ENCODE measurements around the gene CUL4B. TPM values are rescaled to one million over a fixed set of nuclear protein-coding genes. Genes with fewer than 3 reads are reported as not detected.

Gene CUL4B
- total and polyA plus RNA-seq, 11 donors: 7.5 to 28.5 (median 19.1) TPM

GRCh38 chrX:120568609-120569008 is 7.8 kb upstream of the CUL4B start:
- WGBS, 4 donors: 74 to 89% (median 83%) methylated on average over 3 of the region's 3 CpGs
- Histone ChIP-seq H3K27me3 (no peaks in the 10 kb centered on the region), H3K9me3 (peaks cover 0 to 6% (median 0%) of the 10 kb centered on the region in 12 donors), H3K36me3 (no peaks in the 10 kb centered on the region), H3K4me1 (no peaks in the 10 kb centered on the region), H3K4me3 (no peak overlapping the region), H3K27ac (no peak overlapping the region)
- DNase-seq (no peak), ATAC-seq (no peak)
- TF ChIP-seq POLR2A (IDR thresholded peaks at IDR 0.05) (no peak), CTCF (IDR thresholded peaks at IDR 0.05) (no peak)
- intact Hi-C loops (cut with DNase I): no loop called here

GRCh38 chrX:120568035-120568434 is 7.3 kb upstream of the CUL4B start:
- Histone ChIP-seq H3K36me3 (no peaks in the 10 kb centered on the region), H3K27ac (no peak overlapping the region), H3K4me1 (peaks cover 0 to under 1% (median 0%) of the 10 kb centered on the region in 12 donors), H3K27me3 (no peaks in the 10 kb centered on the region), H3K4me3 (no peak overlapping the region), H3K9me3 (peaks cover 0 to 6% (median 0%) of the 10 kb centered on the region in 12 donors)
- no peak for DNase-seq
- TF ChIP-seq POLR2A (IDR thresholded peaks at IDR 0.05): no peak
- TF ChIP-seq CTCF (IDR thresholded peaks at IDR 0.05): no peak
- no peak for ATAC-seq
- intact Hi-C loops (cut with DNase I): no loop called here

- Histone ChIP-seq H3K9me3 (peaks cover 0 to 6% (median 0%) of the 10 kb centered on the region in 12 donors), H3K4me1 (peaks cover 0 to 12% (median 6%) of the 10 kb centered on the region in 12 donors), H3K4me3 (no peak overlapping the region), H3K36me3 (no peaks in the 10 kb centered on the region), H3K27me3 (no peaks in the 10 kb centered on the region), H3K27ac (no peak overlapping the region)
- WGBS, 4 donors: 82 to 89% (median 84%) methylated on average over 3 of the region's 3 CpGs
- DNase-seq (no peak), ATAC-seq (no peak)
- TF ChIP-seq POLR2A (IDR thresholded peaks at IDR 0.05): no peak
- no peak for TF ChIP-seq CTCF (IDR thresholded peaks at IDR 0.05)
- intact Hi-C loops (cut with DNase I): no loop called here
Measured at GRCh38 chrX:120566817-120567216, 6.1 kb upstream of the CUL4B start.

- no peak overlapping the region for H3K4me3 ChIP-seq
- ATAC-seq: no peak
- 62 to 93% (median 78%) methylated on average over 1 of the region's 1 CpG for WGBS, 4 donors
- intact Hi-C loops (cut with DNase I): loop anchor here in 4 of 10 donors (5.0 kb wide), 1 partner anchor 37 kb away; the partner anchor contains the start of gene MCTS1 (in 4 of the 4)
- H3K9me3 ChIP-seq: no peaks in the 10 kb centered on the region
- DNase-seq: no peak
- TF ChIP-seq POLR2A (IDR thresholded peaks at IDR 0.05) (no peak), CTCF (IDR thresholded peaks at IDR 0.05) (no peak)
- H3K4me1 ChIP-seq: peaks cover 0 to 13% (median 6%) of the 10 kb centered on the region in 12 donors
- no peaks in the 10 kb centered on the region for H3K36me3 ChIP-seq
- H3K27ac ChIP-seq: no peak overlapping the region
- no peaks in the 10 kb centered on the region for H3K27me3 ChIP-seq
Measured at GRCh38 chrX:120564925-120565324, 4.2 kb upstream of the CUL4B start.
